ENCODE results near the gene FAM171A1. TPM values are rescaled to one million over a fixed set of nuclear protein-coding genes. Genes with fewer than 3 reads are reported as not detected.
"Not testable (repeated sequence)": the region's sequence is repeated elsewhere in the genome, so short reads cannot be mapped to it uniquely, and the experiment has no call there.

Gene FAM171A1
- total RNA-seq, 1 experiment from 2014 or later = 14.8 TPM

- no peak for DNase-seq (ENCODE audit: low spot score)
Measured at GRCh38 chr10:15320118-15320517, 51.0 kb downstream of the FAM171A1 start.

DNA sequence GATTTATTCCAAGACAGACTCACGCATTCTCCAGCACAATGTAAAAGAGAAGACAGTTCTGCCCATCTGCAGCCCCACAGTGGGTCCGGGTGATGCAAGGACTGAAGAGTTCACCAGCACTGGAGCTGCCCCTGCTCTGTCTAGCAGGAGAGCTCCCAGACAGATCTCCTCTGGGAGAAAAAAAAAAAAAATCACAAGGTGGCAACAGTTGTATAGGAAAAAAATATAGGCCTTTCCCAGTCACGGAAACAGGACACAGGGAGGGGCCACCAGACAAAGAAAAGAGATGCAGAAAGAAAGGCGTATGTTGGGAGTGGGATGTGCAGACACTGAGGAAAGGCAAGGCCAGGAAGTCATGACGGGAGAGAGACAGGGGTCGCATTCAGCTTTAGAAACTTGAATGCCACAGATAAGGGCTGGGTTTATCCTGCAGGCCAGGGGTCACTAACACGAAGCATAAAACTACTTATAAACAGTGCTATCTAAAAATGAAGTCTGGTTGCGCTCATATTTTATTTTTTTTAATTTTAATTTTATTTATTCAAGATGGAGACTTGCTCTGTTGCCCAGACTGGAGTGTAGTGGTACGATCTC lies 54.1 kb downstream of the FAM171A1 start:
- no peak for DNase-seq (ENCODE audit: low spot score)

GRCh38 chr10:15316145-15316544 lies 54.9 kb downstream of the FAM171A1 start:
- DNase-seq (ENCODE audit: low spot score) = no peak

- DNase-seq (ENCODE audit: low spot score) = no peak
Measured at GRCh38 chr10:15315286-15315685, 55.8 kb downstream of the FAM171A1 start.

GRCh38 chr10:15314482-15315045 lies 56.5 kb downstream of the FAM171A1 start:
- DNase-seq (ENCODE audit: low spot score) = no peak

- no peak for DNase-seq (ENCODE audit: low spot score)
Measured at GRCh38 chr10:15313843-15314242, 57.2 kb downstream of the FAM171A1 start.

DNA sequence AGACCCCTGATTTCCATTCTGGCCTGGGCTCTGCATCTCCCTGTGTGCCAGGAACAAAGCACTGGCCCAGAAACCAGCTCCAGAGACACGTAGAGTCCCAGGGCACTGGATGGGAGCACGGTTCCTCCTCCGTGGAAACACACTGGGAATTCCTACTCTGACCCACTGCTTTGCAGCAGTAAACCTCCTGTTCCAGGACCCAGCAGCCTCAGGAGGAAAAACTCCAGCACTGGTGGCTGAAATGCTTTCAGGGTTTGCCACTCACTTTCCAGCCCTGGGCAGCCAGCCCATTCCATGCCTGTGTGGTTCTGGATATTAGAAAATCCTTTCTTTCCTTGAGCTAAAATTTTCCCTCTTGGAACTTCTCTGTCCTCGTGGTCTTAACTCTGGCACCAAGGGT lies 58.0 kb downstream of the FAM171A1 start:
- no peak for DNase-seq (ENCODE audit: low spot score)

DNA sequence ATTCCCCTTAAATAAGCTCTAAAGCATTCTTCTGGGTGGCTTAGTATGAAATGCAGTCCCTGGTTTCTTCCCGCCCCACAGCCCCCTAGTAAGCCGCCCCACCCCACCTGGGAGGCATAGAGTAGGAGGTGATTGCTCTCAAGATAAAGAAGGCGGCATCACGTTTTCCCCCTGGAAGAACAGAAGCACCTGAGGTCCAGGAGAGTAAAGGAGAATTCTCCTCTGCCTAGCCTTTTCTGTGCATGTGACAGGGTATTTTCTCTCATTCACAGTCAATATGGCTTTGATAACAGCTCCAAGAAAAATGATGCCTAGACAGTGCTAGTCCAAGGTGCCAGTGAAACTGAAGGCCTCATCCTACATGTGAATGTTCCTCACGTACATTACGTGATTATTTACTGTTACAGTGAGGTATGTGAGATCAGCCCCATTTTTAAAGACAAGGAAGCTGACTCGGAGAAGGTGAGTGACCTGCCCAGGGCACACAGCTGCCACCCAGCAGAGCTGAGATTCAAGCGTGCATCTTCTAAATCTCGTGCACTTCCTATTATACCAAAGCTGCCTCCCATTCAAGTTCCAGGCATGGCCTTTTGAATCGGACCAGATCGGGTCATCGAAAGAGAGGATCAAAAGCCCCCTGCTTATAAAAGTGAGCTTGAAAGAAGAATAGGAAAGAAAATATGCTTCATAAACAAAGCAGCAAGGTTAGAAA lies 59.4 kb downstream of the FAM171A1 start:
- no peak for DNase-seq (ENCODE audit: low spot score)

DNA sequence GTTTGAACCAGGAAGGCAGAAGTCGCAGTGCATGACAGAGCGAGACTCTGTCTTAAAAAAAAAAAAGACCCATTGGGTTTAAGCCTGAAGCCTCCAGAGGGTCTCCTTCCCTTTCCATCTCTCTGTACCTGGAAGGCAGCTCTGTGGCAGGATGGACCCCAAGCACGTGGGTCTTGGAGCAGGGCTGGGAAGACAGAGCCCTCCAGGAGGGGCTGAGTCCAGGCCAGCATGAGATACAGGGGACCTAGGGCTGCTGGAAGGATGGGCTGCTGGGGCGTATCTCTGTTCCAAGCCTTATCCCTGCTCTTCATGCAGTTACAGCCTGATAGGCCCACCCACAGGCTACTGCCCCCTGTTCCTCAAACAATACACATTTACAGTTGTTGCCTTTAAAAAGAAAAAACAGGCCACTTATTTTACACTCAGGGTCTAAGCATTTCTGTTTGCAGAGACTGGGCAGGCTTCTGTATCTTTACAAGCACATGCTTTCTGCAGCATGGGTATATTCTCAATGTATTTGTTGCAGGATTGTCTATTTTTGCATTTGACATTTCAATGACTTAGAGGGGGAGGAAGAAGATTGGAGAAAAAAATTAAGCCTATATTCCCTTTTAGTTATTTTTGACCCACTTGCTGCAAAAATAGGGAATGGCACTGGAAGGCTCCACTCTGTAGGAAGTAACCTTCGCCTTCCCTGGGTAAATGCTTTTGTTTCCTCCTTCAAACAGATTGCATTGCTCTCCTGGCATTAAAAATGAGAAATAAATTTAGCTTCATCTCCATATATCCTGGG lies 60.1 kb downstream of the FAM171A1 start:
- no peak for DNase-seq (ENCODE audit: low spot score)

- DNase-seq (ENCODE audit: low spot score) = no peak
Measured at GRCh38 chr10:15309221-15309620, 61.9 kb downstream of the FAM171A1 start.

- DNase-seq (ENCODE audit: low spot score) = no peak
Measured at GRCh38 chr10:15306735-15307280, 64.3 kb downstream of the FAM171A1 start.

DNA sequence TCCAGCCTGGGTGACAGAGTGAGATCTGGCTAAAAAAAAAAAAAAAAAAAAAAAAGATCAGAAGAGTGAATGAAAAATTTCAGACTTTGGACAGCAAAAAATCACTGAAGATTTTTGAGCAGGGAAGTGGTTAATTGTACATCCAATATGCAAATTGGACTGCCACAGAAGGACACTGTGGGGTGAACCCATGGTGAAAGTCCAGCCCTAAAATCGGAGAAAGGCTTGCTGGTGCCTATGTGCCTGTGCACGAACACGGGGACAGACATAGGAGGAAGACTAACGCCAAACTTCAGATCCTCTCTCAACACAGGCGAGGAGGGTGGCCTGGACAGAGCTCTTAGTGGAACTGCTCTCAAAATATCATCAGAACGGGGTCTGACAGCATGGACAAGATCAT lies 65.5 kb downstream of the FAM171A1 start:
- DNase-seq (ENCODE audit: low spot score) = no peak

DNA sequence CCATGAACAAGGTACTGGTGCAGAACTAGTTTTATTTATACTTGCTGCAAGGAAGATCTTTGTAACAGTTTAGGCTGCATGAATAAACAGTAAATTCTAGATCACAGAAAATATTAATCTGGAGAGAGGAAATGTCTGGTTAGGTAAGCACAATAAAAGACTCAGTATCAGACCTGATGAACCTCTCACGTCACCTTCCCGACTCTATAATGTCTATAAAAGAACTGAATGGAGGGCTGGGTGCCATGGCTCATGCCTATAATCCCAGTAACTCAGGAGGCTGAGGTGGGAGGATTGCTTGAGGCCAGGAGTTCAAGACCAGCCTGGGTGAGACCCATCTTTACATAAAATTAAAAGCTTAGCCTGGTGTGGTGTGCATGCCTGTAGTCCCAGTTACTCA lies 65.9 kb downstream of the FAM171A1 start:
- DNase-seq (ENCODE audit: low spot score) = no peak

GRCh38 chr10:15302188-15302956 lies 68.7 kb downstream of the FAM171A1 start:
- not testable (repeated sequence) for DNase-seq (ENCODE audit: low spot score)

- no peak for DNase-seq (ENCODE audit: low spot score)
Measured at GRCh38 chr10:15300697-15301096, 70.4 kb downstream of the FAM171A1 start.

- no peak for DNase-seq (ENCODE audit: low spot score)
Measured at GRCh38 chr10:15300145-15300544, 70.9 kb downstream of the FAM171A1 start.

DNA sequence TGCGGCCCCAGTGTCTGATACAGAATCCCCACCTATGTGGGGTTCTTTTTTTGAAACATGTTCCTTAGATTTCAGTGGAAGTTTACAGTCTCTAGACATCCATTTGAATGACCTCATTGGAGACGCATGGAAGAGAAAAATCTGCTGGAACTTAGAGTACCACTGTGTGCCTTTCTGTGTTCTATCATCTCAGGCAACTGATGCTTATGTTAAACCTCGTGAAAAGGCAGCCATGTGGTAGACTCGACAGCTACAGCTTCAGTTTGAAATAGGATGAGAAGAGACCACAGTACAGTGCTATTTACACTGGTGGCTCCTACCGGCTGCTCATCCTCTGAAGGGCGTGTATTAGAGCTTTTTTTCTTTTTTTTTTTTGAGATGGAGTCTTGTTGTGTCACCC lies 74.4 kb downstream of the FAM171A1 start:
- no peak for DNase-seq (ENCODE audit: low spot score)

DNA sequence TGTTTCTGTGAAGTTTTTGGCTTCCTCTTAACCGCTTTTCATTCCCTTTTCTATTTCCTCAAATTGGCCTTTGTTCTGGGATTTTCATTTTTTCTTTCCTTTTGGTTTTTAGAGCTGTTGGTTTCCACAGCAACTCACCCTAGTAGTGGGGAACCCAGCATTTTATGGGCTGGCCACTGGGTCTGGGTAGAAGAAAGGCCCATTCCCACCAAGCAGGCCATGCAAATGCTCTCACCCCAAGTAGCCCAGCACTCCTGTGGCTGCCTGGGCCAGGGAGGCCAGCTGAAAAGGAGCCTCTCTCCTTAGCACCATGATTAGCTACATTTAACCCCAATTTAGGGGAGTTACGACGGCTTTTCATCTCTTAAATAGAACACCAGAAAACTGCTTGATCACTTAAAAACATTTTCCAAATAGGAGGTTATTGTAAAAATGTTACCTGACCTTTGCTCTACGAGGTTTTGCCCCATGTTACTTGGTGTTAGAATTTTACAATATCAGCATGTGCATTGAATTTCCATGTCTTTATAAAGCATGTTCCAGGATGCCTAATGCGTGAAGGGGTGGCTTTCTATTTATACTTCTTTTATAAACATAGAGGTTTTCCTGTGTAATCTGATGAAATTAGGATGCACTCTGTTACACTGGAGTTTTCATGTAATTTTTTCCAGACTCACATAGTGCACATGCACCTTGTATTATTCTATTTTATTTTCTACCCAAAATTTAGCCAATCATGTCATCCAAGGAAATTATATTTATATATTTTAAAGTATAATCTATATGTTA lies 75.4 kb downstream of the FAM171A1 start:
- no peak for DNase-seq (ENCODE audit: low spot score)

DNA sequence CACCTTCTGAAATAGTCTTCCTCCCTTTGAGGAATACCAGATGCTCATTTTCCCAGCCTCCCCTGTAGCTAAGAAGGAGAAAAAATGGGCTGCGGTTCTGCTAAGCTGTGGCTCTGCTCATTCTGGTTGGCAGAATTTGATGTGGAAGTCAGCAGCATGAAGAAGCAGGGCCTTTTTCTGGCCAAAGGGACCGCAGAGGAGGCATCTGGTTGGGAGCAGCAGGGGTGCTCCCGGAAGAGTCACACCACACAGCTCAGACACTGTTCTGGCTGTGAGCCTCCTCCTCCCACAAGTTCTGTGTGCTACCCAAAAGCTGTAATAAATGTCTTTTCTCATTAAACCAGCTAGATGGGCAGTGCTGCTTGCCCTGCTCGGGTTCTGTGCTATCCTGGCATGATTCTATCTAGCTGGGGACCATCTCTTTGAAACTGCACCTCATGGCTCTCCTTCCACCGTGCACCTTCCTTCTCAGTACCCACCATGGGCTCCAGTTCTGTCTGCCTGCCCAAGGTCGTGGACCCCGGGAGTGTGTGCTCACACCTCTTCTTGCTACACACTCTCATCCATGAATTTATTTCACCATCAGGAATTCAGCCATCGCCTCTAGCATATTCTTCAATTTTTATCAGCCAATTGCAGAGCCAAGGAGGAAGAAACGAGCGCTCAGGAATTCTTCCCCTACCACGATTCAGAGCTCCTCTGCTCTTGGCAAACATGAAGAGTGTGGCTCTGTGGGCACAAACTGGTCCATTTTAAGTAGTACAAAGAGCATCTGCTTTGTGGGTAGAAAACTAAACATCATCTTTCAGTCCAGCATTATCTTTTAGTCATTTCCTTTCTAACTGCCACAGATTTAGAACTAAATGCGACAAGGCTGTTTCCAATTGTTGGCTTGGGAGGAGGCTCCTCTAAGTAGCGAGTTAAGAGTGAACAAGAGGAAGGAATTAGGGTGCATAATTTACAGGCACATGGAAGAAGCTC lies 76.9 kb downstream of the FAM171A1 start:
- no peak for DNase-seq (ENCODE audit: low spot score)

Measured in H4 (cell line).